ENCODE data around the gene IFITM10.

The IFITM10 gene

DNA sequence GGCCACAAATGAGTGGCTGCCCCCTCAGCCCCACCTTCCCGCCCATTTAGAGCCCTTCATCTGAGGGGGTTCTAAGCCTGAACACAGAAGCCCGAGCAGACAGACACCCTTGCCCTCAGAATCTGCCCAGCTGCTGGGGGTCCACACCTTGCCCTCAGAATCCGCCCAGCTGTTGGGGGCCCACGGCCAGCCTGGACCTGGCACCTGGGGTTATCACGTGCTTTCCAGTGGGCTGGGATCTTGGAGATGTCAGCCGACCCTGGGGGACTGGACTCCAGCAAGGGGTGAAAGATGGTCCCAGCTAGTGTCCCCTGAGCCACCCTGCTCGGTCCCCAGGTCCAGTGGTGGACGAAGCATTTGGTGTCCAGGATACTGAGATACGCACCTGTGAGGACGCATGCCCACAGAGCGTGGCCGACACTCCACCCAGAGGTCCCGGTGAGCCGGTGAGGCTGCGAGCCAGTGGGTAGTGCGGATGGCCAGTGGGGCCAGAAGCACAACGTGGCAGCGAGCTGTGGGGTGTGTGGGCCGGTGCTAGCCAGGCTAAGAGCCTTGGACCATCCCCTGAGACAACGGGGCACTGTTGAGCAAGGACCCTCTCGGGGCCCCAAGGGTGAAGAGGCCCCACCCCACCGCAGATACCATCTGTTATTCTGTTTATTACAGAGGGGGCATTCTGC is 16.5 kb upstream of the IFITM10 start:
- Histone ChIP-seq H3K9me3 (ENCODE audit: severe bottlenecking) (no peaks in the 10 kb centered on the region), H3K27me3 (ENCODE audit: insufficient read depth, low read depth, severe bottlenecking) (peaks cover 29% of the 10 kb centered on the region), H3K27ac (no peak overlapping the region), H3K4me3 (ENCODE audit: low read depth, low read length) (no peak overlapping the region), H3K36me3 (no peaks in the 10 kb centered on the region)
- DNase-seq = no peak
- TF ChIP-seq, protein P1, sequence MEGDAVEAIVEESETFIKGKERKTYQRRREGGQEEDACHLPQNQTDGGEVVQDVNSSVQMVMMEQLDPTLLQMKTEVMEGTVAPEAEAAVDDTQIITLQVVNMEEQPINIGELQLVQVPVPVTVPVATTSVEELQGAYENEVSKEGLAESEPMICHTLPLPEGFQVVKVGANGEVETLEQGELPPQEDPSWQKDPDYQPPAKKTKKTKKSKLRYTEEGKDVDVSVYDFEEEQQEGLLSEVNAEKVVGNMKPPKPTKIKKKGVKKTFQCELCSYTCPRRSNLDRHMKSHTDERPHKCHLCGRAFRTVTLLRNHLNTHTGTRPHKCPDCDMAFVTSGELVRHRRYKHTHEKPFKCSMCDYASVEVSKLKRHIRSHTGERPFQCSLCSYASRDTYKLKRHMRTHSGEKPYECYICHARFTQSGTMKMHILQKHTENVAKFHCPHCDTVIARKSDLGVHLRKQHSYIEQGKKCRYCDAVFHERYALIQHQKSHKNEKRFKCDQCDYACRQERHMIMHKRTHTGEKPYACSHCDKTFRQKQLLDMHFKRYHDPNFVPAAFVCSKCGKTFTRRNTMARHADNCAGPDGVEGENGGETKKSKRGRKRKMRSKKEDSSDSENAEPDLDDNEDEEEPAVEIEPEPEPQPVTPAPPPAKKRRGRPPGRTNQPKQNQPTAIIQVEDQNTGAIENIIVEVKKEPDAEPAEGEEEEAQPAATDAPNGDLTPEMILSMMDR (IDR thresholded peaks at IDR 0.05; ENCODE audit: low read depth, low read length) = no peak

DNA sequence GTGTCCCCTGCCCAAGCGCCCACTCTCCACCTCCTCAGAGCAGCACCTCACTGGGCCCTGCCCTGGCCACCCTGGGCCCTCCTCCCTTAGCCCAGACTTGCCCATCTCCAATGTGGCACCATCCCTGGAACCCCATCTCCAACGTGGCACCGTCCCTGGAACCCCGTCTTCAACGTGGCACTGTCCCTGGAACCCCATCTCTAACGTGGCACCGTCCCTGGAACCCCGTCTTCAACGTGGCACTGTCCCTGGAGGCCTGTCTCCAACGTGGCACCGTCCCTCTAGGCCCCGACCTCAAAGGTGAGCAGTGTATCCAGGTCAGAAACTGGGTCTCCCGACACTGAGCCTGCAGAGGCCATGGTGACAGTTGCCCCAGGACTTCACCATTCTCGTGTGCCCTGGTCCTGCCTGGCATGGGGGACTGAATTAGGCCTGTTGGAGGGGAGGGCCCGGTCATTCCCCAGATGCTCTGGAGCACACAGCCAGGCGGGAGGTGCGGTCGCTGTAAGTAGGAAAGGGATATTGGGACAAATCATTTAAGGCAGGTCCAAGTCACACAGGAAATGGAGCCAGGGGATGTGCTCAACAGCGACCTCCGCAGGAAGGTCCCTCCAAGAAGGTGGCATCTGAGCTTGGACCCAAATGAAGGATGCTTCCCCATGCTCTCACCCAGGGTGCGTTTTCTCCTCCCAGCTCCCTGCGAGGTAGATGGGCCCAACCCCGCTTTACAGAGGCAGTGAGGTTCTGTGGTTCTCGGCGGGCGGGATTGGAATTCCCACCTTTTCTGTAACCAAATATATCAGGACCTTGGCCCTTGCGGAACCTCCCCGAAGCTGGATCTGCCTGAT is 15.7 kb upstream of the IFITM10 start:
- H3K9me3 ChIP-seq (ENCODE audit: severe bottlenecking) = no peaks in the 10 kb centered on the region
- H3K27ac ChIP-seq = no peak overlapping the region
- 0 out of 2 replicates have a peak, but pooled peaks cover 2% of the 10 kb centered on the region for H3K36me3 ChIP-seq
- no peak overlapping the region for H3K4me3 ChIP-seq (ENCODE audit: low read depth, low read length)
- TF ChIP-seq, protein P1 (IDR thresholded peaks at IDR 0.05; ENCODE audit: low read depth, low read length) = peak; percentile 41
- H3K27me3 ChIP-seq (ENCODE audit: insufficient read depth, low read depth, severe bottlenecking) = peaks cover 23% of the 10 kb centered on the region
- DNase-seq = no peak

DNA sequence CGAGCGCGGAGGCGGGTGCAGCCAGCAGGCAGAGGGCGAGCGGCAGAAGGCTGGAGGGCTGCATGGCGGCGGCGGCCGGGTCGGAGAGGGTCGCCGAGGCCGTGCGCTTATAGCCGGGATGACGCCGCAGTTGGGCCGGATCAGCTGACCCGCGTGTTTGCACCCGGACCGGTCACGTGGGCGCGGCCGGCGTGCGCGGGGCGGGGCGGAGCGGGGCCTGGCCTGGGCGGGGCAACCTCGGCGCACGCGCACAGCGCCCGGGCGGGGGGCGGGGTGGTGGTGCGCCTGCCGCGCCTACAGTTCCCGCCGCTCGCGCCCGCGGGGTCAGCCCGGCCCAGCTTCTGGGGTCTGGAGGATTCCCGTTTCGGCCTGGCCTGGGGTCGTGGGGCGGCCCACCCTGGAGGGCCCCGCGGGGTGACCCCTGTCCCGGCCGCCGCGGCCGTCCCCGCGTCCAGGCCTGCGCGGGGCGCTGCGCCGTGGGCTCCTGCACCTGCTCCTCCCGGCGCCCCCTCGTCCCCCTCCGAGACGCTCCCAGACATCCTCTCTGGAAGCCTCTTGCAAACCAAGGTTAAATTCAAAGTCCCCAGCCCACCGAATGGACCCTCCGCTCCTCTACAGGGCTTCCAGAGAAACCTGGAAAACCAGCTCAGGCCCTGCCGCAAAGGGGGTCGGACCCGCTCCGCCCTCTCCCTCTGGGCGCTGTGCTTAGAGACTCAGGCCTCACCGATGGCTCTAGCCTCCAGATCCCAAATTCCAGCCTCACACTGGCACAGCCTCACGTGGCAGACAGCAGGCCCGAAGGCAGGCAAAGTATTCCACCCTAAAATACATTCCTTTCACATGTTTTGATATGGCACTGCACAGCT is 13.6 kb upstream of the IFITM10 start, which contains the start of gene CTSD:
Gene CTSD (minus strand): TSS at position 132 of the 866 bp plus-strand sequence. CDS start 68 bp downstream, at position 64.
- Histone ChIP-seq H3K27me3 (ENCODE audit: insufficient read depth, low read depth, severe bottlenecking) (peaks cover 5% of the 10 kb centered on the region), H3K36me3 (0 out of 2 replicates have a peak, but pooled peaks cover 2% of the 10 kb centered on the region), H3K4me3 (ENCODE audit: low read depth, low read length) (peak within 1 kb of the TSS; percentile 82), H3K9me3 (ENCODE audit: severe bottlenecking) (no peaks in the 10 kb centered on the region), H3K27ac (peak within 1 kb of the TSS; percentile 79)
- peak; percentile 81 for DNase-seq
- TF ChIP-seq, protein P1 (IDR thresholded peaks at IDR 0.05; ENCODE audit: low read depth, low read length) = peak; percentile 14; the same call in 1 of the 2 replicates

DNA sequence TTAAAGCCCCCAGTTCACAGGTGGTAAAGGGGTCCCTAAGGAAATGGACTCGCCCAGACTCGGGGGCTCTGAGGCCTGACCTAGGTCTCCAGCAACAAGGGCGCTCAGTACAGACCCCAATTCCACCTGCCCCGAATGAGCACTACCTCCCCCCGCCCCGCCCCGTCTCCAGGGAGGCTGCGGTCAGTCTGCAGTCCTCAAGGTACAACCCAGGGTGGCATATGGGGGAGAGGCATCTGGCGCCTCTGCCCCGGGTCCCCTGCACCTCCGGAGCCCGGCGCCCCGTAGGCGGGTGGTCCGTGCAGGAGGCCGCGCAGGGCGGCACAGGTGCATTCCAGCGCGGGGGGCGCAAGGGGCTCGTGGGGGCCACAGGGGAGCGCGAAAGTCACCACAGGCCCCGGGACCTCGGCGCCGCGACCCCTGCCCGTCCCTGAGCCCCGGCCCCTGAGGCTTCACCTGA is 13.0 kb upstream of the IFITM10 start:
- H3K27ac ChIP-seq = peak overlapping the region; percentile 79
- H3K36me3 ChIP-seq = 0 out of 2 replicates have a peak, but pooled peaks cover 2% of the 10 kb centered on the region
- peak overlapping the region; percentile 82 for H3K4me3 ChIP-seq (ENCODE audit: low read depth, low read length)
- TF ChIP-seq, protein P1 (IDR thresholded peaks at IDR 0.05; ENCODE audit: low read depth, low read length) = no peak
- H3K9me3 ChIP-seq (ENCODE audit: severe bottlenecking) = no peaks in the 10 kb centered on the region
- H3K27me3 ChIP-seq (ENCODE audit: insufficient read depth, low read depth, severe bottlenecking) = no peaks in the 10 kb centered on the region
- no peak for DNase-seq

- no peak for DNase-seq
- no peaks in the 10 kb centered on the region for H3K27me3 ChIP-seq (ENCODE audit: insufficient read depth, low read depth, severe bottlenecking)
- no peak overlapping the region for H3K27ac ChIP-seq
- H3K4me3 ChIP-seq (ENCODE audit: low read depth, low read length) = peak overlapping the region; percentile 82
- H3K36me3 ChIP-seq = 0 out of 2 replicates have a peak, but pooled peaks cover 2% of the 10 kb centered on the region
- TF ChIP-seq, protein P1 (IDR thresholded peaks at IDR 0.05; ENCODE audit: low read depth, low read length) = no peak
- H3K9me3 ChIP-seq (ENCODE audit: severe bottlenecking) = no peaks in the 10 kb centered on the region
These were observed 12.3 kb upstream of the IFITM10 start for GRCh38 chr11:1762537-1763302.

Measured in WERI-Rb-1 (cell line).